Duodenal mucosa (tissue), 2 donors: ENCODE results near the gene PHLDB1.

Source experiments
- H3K27ac ChIP-seq: one replicate; pipeline ENCODE4 v1.7.0; 2013; ENCODE audit warnings: low read depth, low read length
- H3K27me3 ChIP-seq, 2 donors: one replicate each; pipeline ENCODE4 v1.7.0; 2013; ENCODE audit warnings: low read length in 2 of 2, control low read depth in 1 of 2; ENCODE audit not compliant: insufficient read depth in 2 of 2, control insufficient read depth in 1 of 2
- H3K36me3 ChIP-seq, 2 donors: one replicate each; pipeline ENCODE4 v1.7.0; 2013; ENCODE audit warnings: low read length in 2 of 2, control low read depth in 1 of 2; ENCODE audit not compliant: insufficient read depth in 2 of 2, control insufficient read depth in 1 of 2
- H3K4me1 ChIP-seq, 2 donors: one replicate each; pipeline ENCODE4 v1.7.0; 2013; ENCODE audit warnings: low read length in 2 of 2, control low read depth in 1 of 2; ENCODE audit not compliant: insufficient read depth in 2 of 2, control insufficient read depth in 1 of 2
- H3K4me3 ChIP-seq, 2 donors: one replicate each; pipeline ENCODE4 v1.7.0; 2013; ENCODE audit warnings: low read length in 2 of 2, low read depth in 1 of 2
- H3K9ac ChIP-seq, 2 donors: one replicate each; pipeline ENCODE4 v1.7.0; 2013; ENCODE audit warnings: low read length in 2 of 2, low read depth in 1 of 2
- H3K9me3 ChIP-seq, 2 donors: one replicate each; pipeline ENCODE4 v1.7.0; 2013; ENCODE audit warnings: low read length in 2 of 2, control low read depth in 1 of 2; ENCODE audit not compliant: control insufficient read depth in 1 of 2

The PHLDB1 gene

GRCh38 chr11:118612378-118612777 is 5.0 kb downstream of the PHLDB1 start:
- Histone ChIP-seq H3K4me1 (peaks cover 20 to 29% of the 10 kb centered on the region in 2 donors), H3K9ac (no peak overlapping the region), H3K27ac (peak overlapping the region; percentile 6), H3K4me3 (no peak overlapping the region), H3K36me3 (peaks cover 0 to 11% of the 10 kb centered on the region in 2 donors), H3K9me3 (no peaks in the 10 kb centered on the region), H3K27me3 (peaks cover 21 to 22% of the 10 kb centered on the region in 2 donors)

GRCh38 chr11:118614511-118614910 is 7.1 kb downstream of the PHLDB1 start:
- no peaks in the 10 kb centered on the region for H3K9me3 ChIP-seq
- H3K27me3 ChIP-seq, result peaks cover 10 to 13% of the 10 kb centered on the region in 2 donors
- no peak overlapping the region for H3K9ac ChIP-seq
- H3K36me3 ChIP-seq, result peaks cover 0 to 11% of the 10 kb centered on the region in 2 donors
- H3K27ac ChIP-seq, result no peak overlapping the region
- peaks cover 25 to 28% of the 10 kb centered on the region in 2 donors for H3K4me1 ChIP-seq
- no peak overlapping the region for H3K4me3 ChIP-seq

GRCh38 chr11:118615282-118615975 is 8.0 kb downstream of the PHLDB1 start:
- no peak overlapping the region for H3K27ac ChIP-seq
- peaks cover 1 to 5% of the 10 kb centered on the region in 2 donors for H3K27me3 ChIP-seq
- peaks cover 23% of the 10 kb centered on the region in 2 donors for H3K4me1 ChIP-seq
- no peak overlapping the region for H3K9ac ChIP-seq
- H3K36me3 ChIP-seq, result peaks cover 0 to 11% of the 10 kb centered on the region in 2 donors
- no peak overlapping the region for H3K4me3 ChIP-seq
- H3K9me3 ChIP-seq, result no peaks in the 10 kb centered on the region

GRCh38 chr11:118615976-118616371 is 8.6 kb downstream of the PHLDB1 start:
- H3K4me1 ChIP-seq, result peaks cover 25 to 28% of the 10 kb centered on the region in 2 donors
- H3K36me3 ChIP-seq, result peaks cover 0 to 11% of the 10 kb centered on the region in 2 donors
- H3K27ac ChIP-seq, result no peak overlapping the region
- H3K9me3 ChIP-seq, result no peaks in the 10 kb centered on the region
- no peaks in the 10 kb centered on the region for H3K27me3 ChIP-seq
- no peak overlapping the region for H3K4me3 ChIP-seq
- H3K9ac ChIP-seq, result no peak overlapping the region

GRCh38 chr11:118618115-118618990 is 10.9 kb downstream of the PHLDB1 start:
- Histone ChIP-seq H3K4me1 (peaks cover 29 to 42% of the 10 kb centered on the region in 2 donors), H3K9me3 (no peaks in the 10 kb centered on the region), H3K4me3 (no peak overlapping the region), H3K27ac (peak overlapping the region; percentile 79), H3K27me3 (no peaks in the 10 kb centered on the region), H3K9ac (peak overlapping the region in 1 of 2 donors; percentile 12), H3K36me3 (peaks cover 0 to 11% of the 10 kb centered on the region in 2 donors)

- Histone ChIP-seq H3K4me3 (no peak overlapping the region), H3K9me3 (no peaks in the 10 kb centered on the region), H3K9ac (peak overlapping the region; percentile 11 to 12), H3K27ac (peak overlapping the region; percentile 79), H3K27me3 (no peaks in the 10 kb centered on the region), H3K4me1 (peaks cover 29 to 43% of the 10 kb centered on the region in 2 donors), H3K36me3 (peaks cover 0 to 11% of the 10 kb centered on the region in 2 donors)
These were observed 11.6 kb downstream of the PHLDB1 start for GRCh38 chr11:118618991-118619375.

- H3K27ac ChIP-seq, result peak overlapping the region; percentile 79
- H3K9ac ChIP-seq, result peak overlapping the region in 1 of 2 donors; percentile 12
- H3K27me3 ChIP-seq, result no peaks in the 10 kb centered on the region
- no peak overlapping the region for H3K4me3 ChIP-seq
- no peaks in the 10 kb centered on the region for H3K9me3 ChIP-seq
- H3K4me1 ChIP-seq, result peaks cover 29 to 43% of the 10 kb centered on the region in 2 donors
- H3K36me3 ChIP-seq, result peaks cover 0 to 6% of the 10 kb centered on the region in 2 donors
These were observed 12.2 kb downstream of the PHLDB1 start for GRCh38 chr11:118619444-118620197.

GRCh38 chr11:118620529-118621070 is 13.2 kb downstream of the PHLDB1 start:
- Histone ChIP-seq H3K4me1 (peaks cover 38 to 52% of the 10 kb centered on the region in 2 donors), H3K27me3 (no peaks in the 10 kb centered on the region), H3K27ac (peak overlapping the region; percentile 26), H3K36me3 (peaks cover 0 to 8% of the 10 kb centered on the region in 2 donors), H3K9ac (no peak overlapping the region), H3K9me3 (no peaks in the 10 kb centered on the region), H3K4me3 (peak overlapping the region in 1 of 2 donors; percentile 42)

GRCh38 chr11:118621071-118621783 is 13.8 kb downstream of the PHLDB1 start:
- H3K9ac ChIP-seq, result peak overlapping the region in 1 of 2 donors; percentile 34
- no peaks in the 10 kb centered on the region for H3K27me3 ChIP-seq
- peak overlapping the region; percentile 42 to 48 for H3K4me3 ChIP-seq
- H3K36me3 ChIP-seq, result peaks cover 0 to 2% of the 10 kb centered on the region in 2 donors
- H3K27ac ChIP-seq, result peak overlapping the region; percentile 26
- H3K4me1 ChIP-seq, result peaks cover 43 to 52% of the 10 kb centered on the region in 2 donors
- no peaks in the 10 kb centered on the region for H3K9me3 ChIP-seq
